HG02678 (cell line): ENCODE measurements around the gene HIPK1.
"Not testable (repeated sequence)": the region's sequence is repeated elsewhere in the genome, so short reads cannot be mapped to it uniquely, and the experiment has no call there.

Experiments
- ATAC-seq: cut with Tn5 transposase; IDR thresholded peaks from one replicate; pipeline ENCODE4 v1.9.1; 2021; ENCODE audit warnings: mild to moderate bottlenecking, moderate library complexity; ENCODE audit not compliant: unreplicated experiment

Gene HIPK1

GRCh38 chr1:113981962-113982931, 53.1 kb downstream of the HIPK1 start:
- no peak for ATAC-seq

- no peak for ATAC-seq
Observed at GRCh38 chr1:113982949-113983348, 53.8 kb downstream of the HIPK1 start.

GRCh38 chr1:113983391-113983790, 54.3 kb downstream of the HIPK1 start:
- no peak for ATAC-seq

- no peak for ATAC-seq
Observed at GRCh38 chr1:113983826-113984225, 54.7 kb downstream of the HIPK1 start.

GRCh38 chr1:113984710-113985109, 55.6 kb downstream of the HIPK1 start:
- no peak for ATAC-seq

GRCh38 chr1:113986802-113987201, 57.7 kb downstream of the HIPK1 start:
- no peak for ATAC-seq

- no peak for ATAC-seq
Observed at GRCh38 chr1:113987259-113987658, 58.1 kb downstream of the HIPK1 start.

GRCh38 chr1:113990530-113990929, 61.4 kb downstream of the HIPK1 start:
- ATAC-seq = no peak

GRCh38 chr1:113990961-113991360, 61.8 kb downstream of the HIPK1 start:
- no peak for ATAC-seq

- no peak for ATAC-seq
Observed at GRCh38 chr1:113991467-113991997, 62.4 kb downstream of the HIPK1 start.

GRCh38 chr1:113993072-113993471, 63.9 kb downstream of the HIPK1 start:
- no peak for ATAC-seq

GRCh38 chr1:113993766-113994165, 64.6 kb downstream of the HIPK1 start:
- ATAC-seq = no peak

- no peak for ATAC-seq
Observed at GRCh38 chr1:113995382-113995781, 66.3 kb downstream of the HIPK1 start.

- no peak for ATAC-seq
Observed at GRCh38 chr1:113998361-113998760, 69.2 kb downstream of the HIPK1 start.

GRCh38 chr1:113999233-113999632, 70.1 kb downstream of the HIPK1 start:
- ATAC-seq = no peak

- no peak for ATAC-seq
Observed at GRCh38 chr1:113999799-114000198, 70.7 kb downstream of the HIPK1 start.

GRCh38 chr1:114000406-114000805, 71.3 kb downstream of the HIPK1 start:
- ATAC-seq = no peak

- no peak for ATAC-seq
Observed at GRCh38 chr1:114002492-114003239, 73.5 kb downstream of the HIPK1 start.

GRCh38 chr1:114003431-114003830, 74.3 kb downstream of the HIPK1 start:
- no peak for ATAC-seq

- not testable (repeated sequence) for ATAC-seq
Observed at GRCh38 chr1:114006825-114007224, 77.7 kb downstream of the HIPK1 start.

- no peak for ATAC-seq
Observed at GRCh38 chr1:114008480-114008941, 79.4 kb downstream of the HIPK1 start.
